GM18499 (cell line): ENCODE results near the gene CAPN12.

Experiments used
- ATAC-seq: cut with Tn5 transposase; IDR thresholded peaks from one replicate; pipeline ENCODE4 v1.9.1; 2021; ENCODE audit warnings: moderate number of reproducible peaks; ENCODE audit not compliant: insufficient read depth, unreplicated experiment

CAPN12 gene

GRCh38 chr19:38713865-38714264 is 30.4 kb downstream of the CAPN12 start:
- ATAC-seq, result no peak

GRCh38 chr19:38713227-38713649 is 31.0 kb downstream of the CAPN12 start:
- no peak for ATAC-seq

GRCh38 chr19:38712161-38712748 is 32.0 kb downstream of the CAPN12 start:
- no peak for ATAC-seq

- ATAC-seq, result no peak
These were observed 32.5 kb downstream of the CAPN12 start for GRCh38 chr19:38711726-38712153.

GRCh38 chr19:38710928-38711725 is 33.1 kb downstream of the CAPN12 start:
- ATAC-seq, result no peak

- ATAC-seq, result no peak
These were observed 33.9 kb downstream of the CAPN12 start for GRCh38 chr19:38710416-38710702.

- no peak for ATAC-seq
These were observed 34.4 kb downstream of the CAPN12 start for GRCh38 chr19:38709671-38710415.

GRCh38 chr19:38709119-38709518 is 35.2 kb downstream of the CAPN12 start:
- ATAC-seq, result no peak

- ATAC-seq, result no peak
These were observed 35.8 kb downstream of the CAPN12 start for GRCh38 chr19:38708413-38709024.

GRCh38 chr19:38707512-38708114 is 36.7 kb downstream of the CAPN12 start:
- ATAC-seq, result no peak

GRCh38 chr19:38706792-38707511 is 37.3 kb downstream of the CAPN12 start:
- ATAC-seq, result no peak

GRCh38 chr19:38705197-38706019 is 38.9 kb downstream of the CAPN12 start:
- ATAC-seq, result no peak

GRCh38 chr19:38704488-38705026 is 39.7 kb downstream of the CAPN12 start:
- ATAC-seq, result no peak

GRCh38 chr19:38703509-38703908 is 40.8 kb downstream of the CAPN12 start:
- ATAC-seq, result no peak

GRCh38 chr19:38702278-38702677 is 42.0 kb downstream of the CAPN12 start:
- no peak for ATAC-seq

GRCh38 chr19:38701455-38702063 is 42.7 kb downstream of the CAPN12 start:
- ATAC-seq, result no peak

GRCh38 chr19:38700902-38701454 is 43.3 kb downstream of the CAPN12 start:
- no peak for ATAC-seq

- ATAC-seq, result no peak
These were observed 43.8 kb downstream of the CAPN12 start for GRCh38 chr19:38700350-38700901.
